Heart left ventricle (tissue), 13 donors: Measurements from ENCODE around the gene LAIR2.
"Not testable (repeated sequence)": the region's sequence is repeated elsewhere in the genome, so short reads cannot be mapped to it uniquely, and the experiment has no call there.

Experiments
- CTCF ChIP-seq, 12 donors: fragments of 200-600 bp; sonication (generic) in 4 of 12; IDR thresholded peaks; one replicate each; pipeline versions ENCODE4 v1.5.0 to v1.8.0; 2018 to 2022; ENCODE audit warnings: antibody characterized with exemption in 12 of 12, mild to moderate bottlenecking in 5 of 12
- POLR2A ChIP-seq, 2 donors: fragments of 450-650 bp; IDR thresholded peaks; one replicate each; pipeline ENCODE4 v1.6.1; 2017; ENCODE audit warnings: antibody characterized with exemption in 2 of 2, mild to moderate bottlenecking in 2 of 2, moderate library complexity in 2 of 2
- donor health status: ischemic (EF 13 %, LVEDD 7.1; RV severe dilation, severe dysfunction).
- donor health status: DM: no; HTN: yes; CAD: no.
- donor health status: DM: no; HTN: no; CAD: no.
- donor health status: ischemic (EF 25% LVEDD 6.9; RV normal size, moderate dysfunction).
- donor health status: ischemic (EF 25% LVEDD 5.7; RV mildly dilated, moderate dysfunction).
- donor health status: ischemic (EF 35%, LVEDD 5.7; RV mildly dilated, moderate dysfunction).
- donor health status: nonischemic (EF 11% LVEDD 7.7; RV severe dilation, severe dysfunction).
- donor health status: DM: yes; HTN: yes; CAD: no.
- donor health status: PGD.
- donor health status: ischemic (EF 29% LVEDD 5.4; RV normal size, mild dysfunction).
- donor health status: nonischemic (EF 23%, LVEDD 6.1; RV moderate dilation, normal function).

- TF ChIP-seq POLR2A, CTCF (IDR thresholded peaks at IDR 0.05): not testable (repeated sequence)
Observed at GRCh38 chr19:54508487-54508886, 5.9 kb downstream of the LAIR2 start.
